OCI-LY3 (cell line): Measurements from ENCODE around the gene GMPPA.

Experiments
- H2AFZ ChIP-seq: fragments of 200-600, 300-600 bp; shearing (Covaris generic); 2 replicates; pipeline ENCODE4 v1.6.0; 2014; ENCODE audit warnings: antibody characterized with exemption, low read depth, low read length
- H3K27ac ChIP-seq: fragments of 200-600, 300-600 bp; sonication (generic); 2 replicates; pipeline ENCODE4 v1.5.1; 2014; ENCODE audit warnings: mild to moderate bottlenecking, low read length, moderate library complexity, mixed read lengths
- H3K27me3 ChIP-seq: fragments of 200-600, 300-600 bp; sonication (generic); 2 replicates; pipeline ENCODE4 v1.6.1; 2014; ENCODE audit warnings: low read depth, low read length, mixed read lengths
- H3K36me3 ChIP-seq: fragments of 200-600, 300-600 bp; sonication (generic); replicated peaks from 2 replicates; pipeline ENCODE3; 2014; ENCODE audit warnings: low read depth, low read length, mixed read lengths
- H3K4me1 ChIP-seq: fragments of 300-600, 200-600 bp; sonication (generic); 2 replicates; pipeline ENCODE4 v1.6.1; 2014; ENCODE audit warnings: low read length, mixed read lengths
- H3K4me2 ChIP-seq: fragments of 200-600, 300-600 bp; sonication (generic); 2 replicates; pipeline ENCODE4 v1.6.1; 2014; ENCODE audit warnings: low read length, mixed read lengths
- H3K4me3 ChIP-seq: fragments of 300-600, 200-600 bp; sonication (generic); 2 replicates; pipeline ENCODE4 v1.5.1; 2014; ENCODE audit warnings: antibody characterized with exemption, mild to moderate bottlenecking, low read length, moderate library complexity
- H3K79me2 ChIP-seq: fragments of 300-600, 200-600 bp; shearing (Covaris generic); 2 replicates; pipeline ENCODE4 v1.6.1; 2014; ENCODE audit warnings: mild to moderate bottlenecking, low read length, mixed read lengths
- H3K9ac ChIP-seq: fragments of 300-600, 200-600 bp; shearing (Covaris generic); 2 replicates; pipeline ENCODE4 v1.6.0; 2014; ENCODE audit warnings: mild to moderate bottlenecking, low read length, moderate library complexity
- H3K9me3 ChIP-seq: fragments of 200-600, 300-600 bp; shearing (Covaris generic); 2 replicates; pipeline ENCODE4 v1.6.1; 2014; ENCODE audit warnings: low read length, mixed read lengths; ENCODE audit not compliant: insufficient read depth
- H4K20me1 ChIP-seq: fragments of 200-600, 300-600 bp; sonication (generic); 2 replicates; pipeline ENCODE4 v1.6.1; 2016; ENCODE audit warnings: low read length, mixed read lengths; ENCODE audit not compliant: insufficient read depth
- EZH2phosphoT487 ChIP-seq: fragments of 200-600 bp; shearing (Covaris generic); IDR thresholded peaks from 2 replicates; pipeline ENCODE4 v1.6.1; 2018; ENCODE audit warnings: antibody characterized with exemption, mixed run types, low read depth
- TF ChIP-seq, protein P1 (sequence below): fragments of 200-600, 300-600 bp; sonication (generic); IDR thresholded peaks from 2 replicates; pipeline ENCODE4 v1.5.1; 2014; ENCODE audit warnings: antibody characterized with exemption, low read length, low read depth

The GMPPA gene

DNA sequence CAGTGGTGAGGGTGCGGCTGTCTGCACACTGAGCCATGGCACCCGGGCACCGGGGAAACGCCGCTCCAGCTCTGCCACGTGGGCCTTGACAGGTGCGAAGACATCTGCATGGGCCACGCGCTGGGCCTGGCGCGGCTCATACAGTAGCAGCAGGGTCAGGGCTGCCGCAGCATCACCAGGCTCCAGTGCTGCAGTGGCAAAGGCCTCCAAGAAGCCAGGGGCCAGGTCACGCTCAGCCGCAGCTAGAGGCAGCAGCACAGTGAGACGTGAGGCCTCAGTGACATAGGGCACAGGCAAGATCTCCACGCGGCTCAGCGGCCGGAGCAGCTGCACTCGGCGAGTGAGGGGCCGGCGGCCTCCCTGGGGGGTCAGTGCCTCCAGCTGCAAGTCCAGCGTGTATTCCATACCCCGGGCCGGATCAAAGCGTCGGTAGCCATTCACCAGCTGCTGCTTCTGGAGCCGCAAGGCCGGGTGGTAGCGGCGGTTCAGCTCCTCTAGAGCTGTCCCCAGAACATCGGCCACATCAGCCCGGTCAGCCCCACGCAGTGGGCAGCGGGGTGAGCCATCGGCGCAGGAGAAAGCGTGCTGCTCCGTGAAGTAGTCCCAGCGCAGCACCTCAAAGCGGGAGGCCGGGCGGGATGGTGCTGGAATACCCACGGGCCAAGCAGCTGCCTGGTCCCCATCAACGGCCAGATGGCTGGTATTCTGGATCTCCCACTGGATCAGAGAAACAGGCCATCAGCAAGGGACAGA, 41.4 kb downstream of the GMPPA start:
- H3K9ac ChIP-seq, result no peak overlapping the region
- no peak overlapping the region for H3K4me3 ChIP-seq
- no peak overlapping the region for H3K4me2 ChIP-seq
- no peak overlapping the region for H3K27ac ChIP-seq
- no peaks in the 10 kb centered on the region for H3K27me3 ChIP-seq
- peaks cover 8% of the 10 kb centered on the region for H3K36me3 ChIP-seq
- H2AFZ ChIP-seq, result no peak overlapping the region
- H3K9me3 ChIP-seq, result no peaks in the 10 kb centered on the region
- TF ChIP-seq EZH2phosphoT487, result no peak
- TF ChIP-seq, protein P1, sequence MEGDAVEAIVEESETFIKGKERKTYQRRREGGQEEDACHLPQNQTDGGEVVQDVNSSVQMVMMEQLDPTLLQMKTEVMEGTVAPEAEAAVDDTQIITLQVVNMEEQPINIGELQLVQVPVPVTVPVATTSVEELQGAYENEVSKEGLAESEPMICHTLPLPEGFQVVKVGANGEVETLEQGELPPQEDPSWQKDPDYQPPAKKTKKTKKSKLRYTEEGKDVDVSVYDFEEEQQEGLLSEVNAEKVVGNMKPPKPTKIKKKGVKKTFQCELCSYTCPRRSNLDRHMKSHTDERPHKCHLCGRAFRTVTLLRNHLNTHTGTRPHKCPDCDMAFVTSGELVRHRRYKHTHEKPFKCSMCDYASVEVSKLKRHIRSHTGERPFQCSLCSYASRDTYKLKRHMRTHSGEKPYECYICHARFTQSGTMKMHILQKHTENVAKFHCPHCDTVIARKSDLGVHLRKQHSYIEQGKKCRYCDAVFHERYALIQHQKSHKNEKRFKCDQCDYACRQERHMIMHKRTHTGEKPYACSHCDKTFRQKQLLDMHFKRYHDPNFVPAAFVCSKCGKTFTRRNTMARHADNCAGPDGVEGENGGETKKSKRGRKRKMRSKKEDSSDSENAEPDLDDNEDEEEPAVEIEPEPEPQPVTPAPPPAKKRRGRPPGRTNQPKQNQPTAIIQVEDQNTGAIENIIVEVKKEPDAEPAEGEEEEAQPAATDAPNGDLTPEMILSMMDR, result no peak
- H4K20me1 ChIP-seq, result peaks cover 14% of the 10 kb centered on the region; the same call in 1 of the 2 replicates
- peaks cover 8% of the 10 kb centered on the region for H3K79me2 ChIP-seq
- peaks cover 6% of the 10 kb centered on the region for H3K4me1 ChIP-seq

DNA sequence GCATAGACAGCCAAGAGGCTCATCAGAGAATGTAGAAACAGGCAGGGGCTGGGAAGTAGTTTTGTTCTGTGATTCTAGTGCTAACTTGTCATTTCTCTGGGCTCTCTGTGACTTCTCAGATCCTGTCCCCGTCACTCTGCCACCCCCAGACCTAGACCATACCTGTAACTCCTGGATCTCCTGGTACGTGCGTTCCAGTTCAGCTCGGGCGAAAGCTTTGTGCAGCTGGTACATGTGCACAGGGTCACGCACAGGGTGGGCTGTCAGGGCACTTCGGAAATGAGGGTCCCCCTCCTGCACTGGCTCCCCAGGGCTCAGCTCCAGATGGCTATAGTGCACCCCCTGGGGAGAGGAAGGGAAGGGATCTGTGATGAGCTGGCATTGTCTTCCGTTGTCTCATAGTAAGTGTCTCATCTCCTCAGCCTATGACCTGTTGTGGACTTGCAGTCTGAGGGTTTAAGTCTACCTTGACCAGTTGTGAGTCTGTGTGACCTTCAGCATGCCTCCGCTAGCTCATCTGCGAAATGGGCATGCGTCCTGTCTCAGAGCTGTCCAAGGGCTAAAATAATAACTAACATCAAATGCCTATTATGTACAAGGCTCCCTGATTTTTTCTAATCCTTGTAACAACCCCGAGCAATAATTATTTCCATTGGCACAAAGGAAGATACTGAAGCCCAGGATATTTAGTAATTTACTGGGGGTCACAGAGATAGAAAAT, 42.3 kb downstream of the GMPPA start:
- Histone ChIP-seq H3K79me2 (peaks cover 8% of the 10 kb centered on the region), H3K9me3 (no peaks in the 10 kb centered on the region), H3K27me3 (no peaks in the 10 kb centered on the region), H4K20me1 (peaks cover 14% of the 10 kb centered on the region; the same call in 1 of the 2 replicates), H3K27ac (no peak overlapping the region), H3K36me3 (peaks cover 8% of the 10 kb centered on the region), H3K4me2 (peak overlapping the region; percentile 97), H3K4me3 (no peak overlapping the region), H3K4me1 (peaks cover 6% of the 10 kb centered on the region), H2AFZ (no peak overlapping the region), H3K9ac (no peak overlapping the region)
- TF ChIP-seq, protein P1, result no peak
- TF ChIP-seq EZH2phosphoT487, result no peak

DNA sequence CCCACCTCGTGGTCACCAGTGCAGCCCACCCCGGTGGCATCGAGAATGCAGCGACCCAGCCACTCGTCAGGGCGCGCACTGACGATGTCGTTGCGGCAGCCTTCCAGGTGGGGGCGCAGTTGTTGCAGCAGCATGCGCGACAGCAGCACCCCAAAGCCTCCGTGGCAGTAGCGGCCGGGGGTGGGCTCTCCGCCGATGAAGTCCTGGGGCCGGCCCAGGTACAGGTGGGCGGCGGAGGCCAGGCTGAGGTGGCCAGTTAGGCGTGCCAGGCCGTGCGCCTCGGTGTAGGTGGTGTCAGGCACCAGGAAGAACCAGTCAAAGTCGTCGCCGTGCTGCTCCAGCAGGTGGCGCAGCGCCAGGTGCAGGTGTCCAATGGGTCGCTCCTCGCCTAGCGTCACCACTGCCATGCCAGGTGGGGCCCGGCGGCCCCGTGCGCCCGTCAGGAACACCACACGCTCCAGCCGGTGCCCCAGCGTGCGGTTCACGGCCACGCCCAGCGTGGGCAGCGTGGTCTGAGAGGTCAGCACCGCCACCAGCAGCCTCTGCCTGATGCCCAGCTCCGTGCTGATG, 43.0 kb downstream of the GMPPA start:
- peaks cover 8% of the 10 kb centered on the region for H3K79me2 ChIP-seq
- H3K9ac ChIP-seq, result peak overlapping the region; percentile 83; the same call in 1 of the 2 replicates
- no peak overlapping the region for H2AFZ ChIP-seq
- H3K27ac ChIP-seq, result no peak overlapping the region
- peaks cover 8% of the 10 kb centered on the region for H3K36me3 ChIP-seq
- no peaks in the 10 kb centered on the region for H3K27me3 ChIP-seq
- H3K4me2 ChIP-seq, result peak overlapping the region; percentile 97
- peaks cover 14% of the 10 kb centered on the region; the same call in 1 of the 2 replicates for H4K20me1 ChIP-seq
- H3K4me1 ChIP-seq, result peaks cover 6% of the 10 kb centered on the region
- H3K4me3 ChIP-seq, result peak overlapping the region; percentile 99
- H3K9me3 ChIP-seq, result no peaks in the 10 kb centered on the region
- TF ChIP-seq EZH2phosphoT487, result no peak
- TF ChIP-seq, protein P1, result peak; percentile 99

DNA sequence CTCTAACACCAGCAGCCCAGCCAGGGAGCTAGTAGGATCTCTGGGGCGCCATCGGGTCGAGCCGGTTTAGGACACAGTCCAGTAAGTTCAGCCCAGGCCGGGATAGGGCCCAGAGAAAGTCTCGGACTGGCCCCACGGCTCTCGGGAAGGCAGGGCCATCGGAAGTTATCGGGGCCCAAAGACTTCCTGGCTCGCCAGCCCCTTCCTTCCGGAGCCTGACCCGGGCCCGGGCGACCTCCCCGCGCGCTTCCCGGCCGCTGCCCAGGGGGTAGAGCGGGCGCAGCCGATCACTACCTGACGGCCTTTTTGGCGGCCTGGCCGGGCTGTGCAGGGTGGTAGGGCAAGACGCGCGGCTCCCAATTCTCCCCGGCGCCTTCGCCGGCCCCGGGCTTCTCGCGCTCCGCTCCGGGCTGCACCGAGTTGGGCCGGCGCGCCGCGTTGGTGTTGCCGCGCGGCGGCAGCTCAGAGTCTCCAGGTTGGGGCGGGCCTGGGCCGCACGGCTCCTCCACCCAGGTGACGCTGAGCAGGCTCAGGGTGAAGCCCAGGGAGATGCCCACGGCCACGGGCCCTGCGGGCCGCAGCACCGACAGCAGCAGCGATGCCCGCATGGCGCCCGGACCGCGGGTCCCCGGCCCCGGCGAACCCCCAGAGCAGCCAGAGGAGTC, 44.4 kb downstream of the GMPPA start:
- no peak for TF ChIP-seq EZH2phosphoT487
- TF ChIP-seq, protein P1, result no peak
- H3K4me1 ChIP-seq, result peaks cover 6% of the 10 kb centered on the region
- H3K9ac ChIP-seq, result peak overlapping the region; percentile 83
- peaks cover 8% of the 10 kb centered on the region for H3K79me2 ChIP-seq
- H3K4me3 ChIP-seq, result peak overlapping the region; percentile 99
- peaks cover 8% of the 10 kb centered on the region for H3K36me3 ChIP-seq
- peak overlapping the region; percentile 41; the same call in 1 of the 2 replicates for H2AFZ ChIP-seq
- peak overlapping the region; percentile 97 for H3K4me2 ChIP-seq
- peaks cover 14% of the 10 kb centered on the region; the same call in 1 of the 2 replicates for H4K20me1 ChIP-seq
- H3K9me3 ChIP-seq, result no peaks in the 10 kb centered on the region
- peak overlapping the region; percentile 60 for H3K27ac ChIP-seq
- no peaks in the 10 kb centered on the region for H3K27me3 ChIP-seq
